ENCODE data around the gene SLC25A47.

- TF ChIP-seq CTCF (IDR thresholded peaks at IDR 0.05), result no peak
- no peak for TF ChIP-seq POLR2A (IDR thresholded peaks at IDR 0.05)
Observed at GRCh38 chr14:100289916-100290606, 33.1 kb upstream of the SLC25A47 start.
